H9 (cell line): ENCODE measurements around the gene TLR6. TPM values are rescaled to one million over a fixed set of nuclear protein-coding genes. Genes with fewer than 3 reads are reported as not detected.
"Not testable (repeated sequence)": the region's sequence is repeated elsewhere in the genome, so short reads cannot be mapped to it uniquely, and the experiment has no call there.

ENCODE experiments used
- DNase-seq: peaks from one replicate; pipeline ENCODE4 v3.0.0-alpha.2; 2017
- H2AFZ ChIP-seq: one replicate; pipeline ENCODE4 v1.6.1; 2013; ENCODE audit warnings: mild to moderate bottlenecking, low read length, control low read depth, moderate library complexity
- H2AK5ac ChIP-seq: 2 replicates; pipeline ENCODE4 v1.6.1; 2013; ENCODE audit warnings: low read length, control low read depth, mixed read lengths; ENCODE audit not compliant: insufficient read length
- H2BK120ac ChIP-seq: one replicate; pipeline ENCODE4 v1.6.1; 2013; ENCODE audit warnings: low read depth, mild to moderate bottlenecking, low read length, control low read depth, inconsistent platforms; ENCODE audit not compliant: poor library complexity, severe bottlenecking
- H2BK12ac ChIP-seq: 2 replicates; pipeline ENCODE4 v1.6.1; 2013; ENCODE audit warnings: low read length, control low read depth, mixed read lengths, low read depth; ENCODE audit not compliant: insufficient read length
- H2BK15ac ChIP-seq: 2 replicates; pipeline ENCODE4 v1.6.1; 2013; ENCODE audit warnings: low read depth, low read length, control low read depth
- H2BK20ac ChIP-seq: one replicate; pipeline ENCODE4 v1.6.1; 2013; ENCODE audit warnings: low read depth, mild to moderate bottlenecking, low read length, control low read depth, inconsistent platforms; ENCODE audit not compliant: poor library complexity, severe bottlenecking
- H2BK5ac ChIP-seq: 2 replicates; pipeline ENCODE4 v1.6.1; 2013; ENCODE audit warnings: low read length, control low read depth, mixed read lengths; ENCODE audit not compliant: insufficient read length
- H3K14ac ChIP-seq: 2 replicates; pipeline ENCODE4 v1.6.1; 2013; ENCODE audit warnings: low read length, control low read depth; ENCODE audit not compliant: insufficient read depth
- H3K18ac ChIP-seq: 2 replicates; pipeline ENCODE4 v1.6.1; 2013; ENCODE audit warnings: low read depth, mild to moderate bottlenecking, mixed read lengths, low read length, control low read depth; ENCODE audit not compliant: insufficient read length
- H3K23ac ChIP-seq: 2 replicates; pipeline ENCODE4 v1.6.1; 2013; ENCODE audit warnings: low read length, control low read depth, mixed read lengths, low read depth; ENCODE audit not compliant: insufficient read length
- H3K23me2 ChIP-seq: 2 replicates; pipeline ENCODE4 v1.6.1; 2013; ENCODE audit warnings: low read depth, mild to moderate bottlenecking, mixed read lengths, low read length, control low read depth; ENCODE audit not compliant: insufficient read length, poor library complexity, severe bottlenecking
- H3K27ac ChIP-seq: 2 replicates; pipeline ENCODE4 v1.5.1; 2013; ENCODE audit warnings: low read length, control low read depth, mixed read lengths, low read depth; ENCODE audit not compliant: insufficient read length
- H3K27me3 ChIP-seq: 2 replicates; pipeline ENCODE4 v1.6.1; 2013; ENCODE audit warnings: low read length, control low read depth, inconsistent platforms; ENCODE audit not compliant: insufficient read depth
- H3K4ac ChIP-seq: 2 replicates; pipeline ENCODE4 v1.6.1; 2013; ENCODE audit warnings: low read depth, mild to moderate bottlenecking, control low read depth, inconsistent platforms, low read length, moderate library complexity
- H3K4me1 ChIP-seq: 2 replicates; pipeline ENCODE4 v1.6.1; 2013; ENCODE audit warnings: low read length, control low read depth, inconsistent platforms; ENCODE audit not compliant: insufficient read depth
- H3K4me2 ChIP-seq: 2 replicates; pipeline ENCODE4 v1.6.1; 2013; ENCODE audit warnings: low read length, control low read depth, mixed read lengths; ENCODE audit not compliant: insufficient read length, insufficient read depth
- H3K56ac ChIP-seq: 2 replicates; pipeline ENCODE4 v1.6.1; 2013; ENCODE audit warnings: low read depth, mild to moderate bottlenecking, mixed read lengths, low read length, control low read depth; ENCODE audit not compliant: insufficient read length
- H3K79me1 ChIP-seq: 2 replicates; pipeline ENCODE4 v1.6.1; 2013; ENCODE audit warnings: low read depth, mild to moderate bottlenecking, moderate library complexity, low read length, control low read depth, inconsistent platforms; ENCODE audit not compliant: insufficient read depth, poor library complexity, severe bottlenecking
- H3K79me2 ChIP-seq: 2 replicates; pipeline ENCODE4 v1.6.1; 2013; ENCODE audit warnings: low read length, control low read depth, inconsistent platforms; ENCODE audit not compliant: insufficient read depth
- H3K9ac ChIP-seq: 2 replicates; pipeline ENCODE4 v1.6.1; 2013; ENCODE audit warnings: low read length, control low read depth, mixed read lengths; ENCODE audit not compliant: insufficient read length; ENCODE audit errors: extremely low read depth
- H3K9me3 ChIP-seq: one replicate; pipeline ENCODE4 v1.6.1; 2013; ENCODE audit warnings: low read depth, low read length, inconsistent platforms; ENCODE audit not compliant: control insufficient read depth
- H3T11ph ChIP-seq: one replicate; pipeline ENCODE4 v1.6.1; 2013; ENCODE audit warnings: mild to moderate bottlenecking, low read length, control low read depth, inconsistent platforms
- H4K20me1 ChIP-seq: one replicate; pipeline ENCODE4 v1.6.1; 2013; ENCODE audit not compliant: control insufficient read depth, insufficient read length, insufficient read depth
- H4K5ac ChIP-seq: 2 replicates; pipeline ENCODE4 v1.6.1; 2013; ENCODE audit warnings: low read depth, mild to moderate bottlenecking, mixed read lengths, low read length, control low read depth; ENCODE audit not compliant: insufficient read length
- H4K8ac ChIP-seq: replicated peaks from 2 replicates; pipeline ENCODE4 v1.6.1; 2013; ENCODE audit warnings: low read length, control low read depth, mixed read lengths, low read depth; ENCODE audit not compliant: insufficient read length
- H4K91ac ChIP-seq: 2 replicates; pipeline ENCODE4 v1.6.1; 2013; ENCODE audit warnings: low read depth, mild to moderate bottlenecking, moderate library complexity, mixed read lengths, low read length, control low read depth; ENCODE audit not compliant: insufficient read length
- H3K27ac Mint-ChIP-seq, 3 experiments: 2 replicates in 2 of 3; 3 replicates in 1 of 3; pipeline ENCODE4 v1.8.0; 2020 to 2021; ENCODE audit warnings: mixed read lengths in 3 of 3, mild to moderate bottlenecking in 1 of 3, moderate library complexity in 1 of 3
- H3K27me3 Mint-ChIP-seq: 2 replicates; pipeline ENCODE4 v1.8.0; 2021; ENCODE audit warnings: low read depth, mild to moderate bottlenecking, moderate library complexity, mixed read lengths
- H3K36me3 Mint-ChIP-seq, 3 experiments: 2 replicates in 2 of 3; 3 replicates in 1 of 3; pipeline ENCODE4 v1.8.0; 2020 to 2021; ENCODE audit warnings: low read depth in 3 of 3, mixed read lengths in 3 of 3; ENCODE audit not compliant: insufficient read depth in 1 of 3
- H3K4me1 Mint-ChIP-seq, 2 experiments: 2 replicates each; pipeline ENCODE4 v1.8.0; 2020; ENCODE audit warnings: mixed read lengths in 2 of 2
- H3K4me3 Mint-ChIP-seq, 2 experiments: 2 replicates in 1 of 2; 3 replicates in 1 of 2; pipeline ENCODE4 v1.8.0; 2020 to 2021; ENCODE audit warnings: mild to moderate bottlenecking in 2 of 2, mixed read lengths in 2 of 2, moderate library complexity in 1 of 2
- H3K9me3 Mint-ChIP-seq, 2 experiments: 2 replicates in 1 of 2; 3 replicates in 1 of 2; pipeline ENCODE4 v1.8.0; 2020; ENCODE audit warnings: mild to moderate bottlenecking in 2 of 2, mixed read lengths in 2 of 2, moderate library complexity in 1 of 2
- WGBS: extraction: QIAGEN DNeasy Blood & Tissue Kit; methylation state at CpG from one replicate; pipeline ENCODE4 v1.1.7; 2013; ENCODE audit warnings: missing lambda C conversion rate, low lambda C conversion rate, mixed read lengths; ENCODE audit not compliant: insufficient read length; ENCODE audit errors: extremely low coverage; 5-methylcytosine and 5-hydroxymethylcytosine counted together
- total RNA-seq: library from RNA; stranded (reverse); gene quantifications from 2 replicates; pipeline ENCODE4 v1.2.1, GENCODE V29; 2021

TLR6 gene
- total RNA-seq, 1 experiment from 2014 or later = 0.11 TPM

DNA sequence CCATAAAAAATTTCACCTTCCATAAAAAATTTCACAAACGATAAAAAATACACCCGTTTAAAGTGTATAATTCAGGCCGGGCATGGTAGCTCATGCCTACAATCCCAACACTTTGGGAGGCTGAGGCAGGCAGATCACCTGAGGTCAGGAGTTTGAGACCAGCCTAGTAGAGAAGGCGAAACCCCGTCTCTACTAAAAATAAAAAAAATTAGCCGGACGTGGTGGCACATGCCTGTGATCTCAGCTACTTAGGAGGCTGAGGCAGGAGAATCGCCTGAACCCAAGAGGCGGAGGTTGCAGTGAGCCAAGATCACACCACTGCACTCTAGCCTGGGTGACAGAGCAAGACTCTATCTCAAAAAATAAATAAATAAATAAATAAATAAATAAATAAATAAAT lies 50.4 kb downstream of the TLR6 start:
- H3K27ac Mint-ChIP-seq, H3K79me1 ChIP-seq, H3K4me1 ChIP-seq, H3K9ac ChIP-seq, H2AFZ ChIP-seq, H3K27me3 Mint-ChIP-seq, H3K4me3 Mint-ChIP-seq, H3K27ac ChIP-seq, H3K18ac ChIP-seq, H2AK5ac ChIP-seq, H3T11ph ChIP-seq, H3K23me2 ChIP-seq, H3K14ac ChIP-seq, H3K27me3 ChIP-seq, H4K20me1 ChIP-seq, H2BK15ac ChIP-seq, H2BK120ac ChIP-seq, H4K8ac ChIP-seq, H3K79me2 ChIP-seq, H2BK20ac ChIP-seq, H3K4me1 Mint-ChIP-seq, H2BK12ac ChIP-seq, H4K5ac ChIP-seq, H4K91ac ChIP-seq, H3K4me2 ChIP-seq, H3K23ac ChIP-seq, H2BK5ac ChIP-seq, DNase-seq, H3K56ac ChIP-seq, H3K4ac ChIP-seq: not testable (repeated sequence)
- Mint-ChIP-seq H3K9me3 (peaks cover 35 to 42% of the 10 kb centered on the region in 2 experiments), H3K36me3 (peaks cover 16 to 25% (median 17%) of the 10 kb centered on the region in 3 experiments)
- peaks cover 12% of the 10 kb centered on the region for H3K9me3 ChIP-seq
- WGBS = no CpG with 5 or more reads among the region's 9 CpGs
